ENCODE results near the gene FOXJ3.

DNA sequence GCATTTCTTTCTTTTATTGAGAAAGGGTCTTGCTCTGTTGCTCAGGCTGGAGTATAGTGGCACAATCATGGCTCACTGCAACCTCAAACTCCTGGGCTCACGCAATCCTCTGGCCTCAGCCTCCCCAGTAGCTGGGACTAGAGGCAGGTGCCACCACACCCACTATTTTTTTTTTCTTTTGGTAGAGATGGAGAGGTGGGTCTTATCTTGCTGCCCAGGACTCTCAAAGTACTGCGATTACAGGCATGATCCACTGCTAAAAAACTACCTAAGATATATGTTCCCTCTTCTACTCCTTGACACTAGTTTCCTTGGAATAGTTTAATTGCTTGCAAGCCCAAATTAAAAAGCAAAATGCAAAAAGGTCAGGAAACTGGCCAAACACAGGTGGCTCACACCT lies 113.6 kb downstream of the FOXJ3 start:
- TF ChIP-seq CTCF (IDR thresholded peaks at IDR 0.05), result no peak
- no peak for TF ChIP-seq EZH2 (IDR thresholded peaks at IDR 0.05; ENCODE audit: borderline replicate concordance, insufficient read depth, low read depth, low read length, poor library complexity, severe bottlenecking)
